Testis (tissue), 2 donors: Measurements from ENCODE around the gene GLYATL1.

Source experiments
- POLR2A ChIP-seq: fragments of 450-650 bp; IDR thresholded peaks from one replicate; pipeline ENCODE4 v1.6.1; 2017; ENCODE audit warnings: antibody characterized with exemption, mild to moderate bottlenecking, moderate library complexity
- TF ChIP-seq, protein P1 (sequence below), 3 experiments: fragments of 450-650 bp in 2 of 3; fragments of 200-600 bp in 1 of 3; sonication (generic) in 1 of 3; IDR thresholded peaks; one replicate each; pipeline ENCODE4 v1.5.1; 2016 to 2019; ENCODE audit warnings: antibody characterized with exemption in 3 of 3, mild to moderate bottlenecking in 2 of 3, moderate library complexity in 1 of 3

DNA sequence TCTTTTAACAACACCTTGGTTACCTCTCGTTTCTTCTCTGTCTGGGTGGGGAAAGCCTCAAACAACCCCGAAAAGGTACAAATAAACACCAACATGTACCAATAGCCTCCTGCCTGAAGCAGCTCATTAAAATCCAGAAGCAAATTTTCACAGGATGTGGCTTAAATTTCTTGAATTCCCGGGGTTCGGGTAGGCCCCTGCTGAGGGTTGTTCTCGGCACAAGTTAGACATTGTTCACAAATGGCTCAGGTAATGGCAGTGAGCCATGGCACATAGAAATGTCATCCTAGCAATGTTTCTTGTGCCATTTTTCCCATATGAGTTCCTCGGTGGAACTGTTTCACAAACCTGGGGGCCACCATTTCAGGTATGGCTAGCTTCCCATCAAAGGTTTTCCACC is 19.7 kb upstream of the GLYATL1 start:
- TF ChIP-seq POLR2A = no peak
- TF ChIP-seq, protein P1, sequence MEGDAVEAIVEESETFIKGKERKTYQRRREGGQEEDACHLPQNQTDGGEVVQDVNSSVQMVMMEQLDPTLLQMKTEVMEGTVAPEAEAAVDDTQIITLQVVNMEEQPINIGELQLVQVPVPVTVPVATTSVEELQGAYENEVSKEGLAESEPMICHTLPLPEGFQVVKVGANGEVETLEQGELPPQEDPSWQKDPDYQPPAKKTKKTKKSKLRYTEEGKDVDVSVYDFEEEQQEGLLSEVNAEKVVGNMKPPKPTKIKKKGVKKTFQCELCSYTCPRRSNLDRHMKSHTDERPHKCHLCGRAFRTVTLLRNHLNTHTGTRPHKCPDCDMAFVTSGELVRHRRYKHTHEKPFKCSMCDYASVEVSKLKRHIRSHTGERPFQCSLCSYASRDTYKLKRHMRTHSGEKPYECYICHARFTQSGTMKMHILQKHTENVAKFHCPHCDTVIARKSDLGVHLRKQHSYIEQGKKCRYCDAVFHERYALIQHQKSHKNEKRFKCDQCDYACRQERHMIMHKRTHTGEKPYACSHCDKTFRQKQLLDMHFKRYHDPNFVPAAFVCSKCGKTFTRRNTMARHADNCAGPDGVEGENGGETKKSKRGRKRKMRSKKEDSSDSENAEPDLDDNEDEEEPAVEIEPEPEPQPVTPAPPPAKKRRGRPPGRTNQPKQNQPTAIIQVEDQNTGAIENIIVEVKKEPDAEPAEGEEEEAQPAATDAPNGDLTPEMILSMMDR (IDR thresholded peaks at IDR 0.05) = no peak
